ENCODE data around the gene RNF223. TPM values are rescaled to one million over a fixed set of nuclear protein-coding genes. Genes with fewer than 3 reads are reported as not detected.

Gene RNF223
- total and polyA plus RNA-seq, 2 of the 13 experiments (the other 11 are each of a cell fraction or from before 2014, with no cell fraction given), result 0.03 TPM; not detected in 1

DNA sequence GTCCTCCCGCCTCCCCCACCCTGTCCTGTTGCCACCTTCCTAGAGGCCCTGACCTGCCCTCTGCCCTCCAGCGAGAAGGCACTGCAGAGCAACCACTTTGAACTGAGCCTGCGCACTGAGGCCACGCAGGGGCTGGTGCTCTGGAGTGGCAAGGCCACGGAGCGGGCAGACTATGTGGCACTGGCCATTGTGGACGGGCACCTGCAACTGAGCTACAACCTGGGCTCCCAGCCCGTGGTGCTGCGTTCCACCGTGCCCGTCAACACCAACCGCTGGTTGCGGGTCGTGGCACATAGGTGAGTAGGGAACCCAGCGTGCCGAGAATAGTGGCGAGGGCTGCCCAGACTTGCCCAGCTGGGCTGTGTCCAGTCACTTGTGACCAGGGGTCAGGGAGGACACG, 20.4 kb downstream of the RNF223 start:
- WGBS (ENCODE audit: low lambda C conversion rate), result 96% methylated on average over 13 of the region's 18 CpGs
- BruUV-seq (replicated peaks), result no TSS peak
- no peak for DNase-seq (ENCODE audit: low spot score)
- Histone ChIP-seq H4K20me1 (ENCODE audit: insufficient read depth, low read length) (no peaks in the 10 kb centered on the region), H3K27me3 (ENCODE audit: control insufficient read depth in 1 of 2, insufficient read depth in 2 of 2, low read length in 2 of 2) (no peaks in the 10 kb centered on the region), H3K36me3 (replicated peaks in 1 of 2; ENCODE audit: control insufficient read depth in 1 of 2, insufficient read depth in 2 of 2, low read length in 2 of 2) (peaks cover 35 to 37% of the 10 kb centered on the region in 2 experiments; a peak in 4 of 5 replicates), H3K4me2 (ENCODE audit: low read depth, low read length) (no peak overlapping the region), H3K4me1 (ENCODE audit: insufficient read depth, low read length) (peaks cover 10% of the 10 kb centered on the region), H2AFZ (ENCODE audit: low read length) (no peak overlapping the region), H3K4me3 (replicated peaks in 1 of 3; ENCODE audit: insufficient read depth in 1 of 3, low read depth in 2 of 3, low read length in 3 of 3) (no peak overlapping the region), H3K27ac (ENCODE audit: extremely low read length, insufficient read depth, low read length) (no peak overlapping the region), H3K9me3 (ENCODE audit: low read length) (no peaks in the 10 kb centered on the region), H3K9ac (ENCODE audit: insufficient read depth, low read depth, low read length) (no peak overlapping the region), H3K79me2 (ENCODE audit: insufficient read depth, low read length) (no peaks in the 10 kb centered on the region)
- in situ Hi-C loops (cut with HindIII; ENCODE audit: extremely low pct_ligation_motif_present, low pct_unique_long_range_greater_than_20kb), result no loop called here
- intact Hi-C loops (cut with micrococcal nuclease; ENCODE audit: unreplicated experiment), result no loop called here
- no peak for ATAC-seq
- FAIRE-seq, result no peak
- POLR2A ChIA-PET, result no interaction called here
- TF ChIP-seq NR2C2 (CRISPR knock-in tag; IDR thresholded peaks at IDR 0.05; ENCODE audit: borderline replicate concordance) (no peak), HNRNPL (IDR thresholded peaks at IDR 0.05; ENCODE audit: low read depth, low read length) (peak; percentile 58; the same call in 1 of the 2 replicates), ZBTB42 (CRISPR knock-in tag; IDR thresholded peaks at IDR 0.05) (no peak)
- CTCF ChIA-PET (ENCODE audit: low intra/inter-chr PET ratio, low total read pairs), result no interaction called here

GRCh38 chr1:1053022-1053421, 21.1 kb downstream of the RNF223 start:
- Histone ChIP-seq H3K9me3 (ENCODE audit: low read length) (no peaks in the 10 kb centered on the region), H3K4me3 (replicated peaks in 1 of 3; ENCODE audit: insufficient read depth in 1 of 3, low read depth in 2 of 3, low read length in 3 of 3) (no peak overlapping the region), H3K27ac (ENCODE audit: extremely low read length, insufficient read depth, low read length) (no peak overlapping the region), H3K4me2 (ENCODE audit: low read depth, low read length) (no peak overlapping the region), H2AFZ (ENCODE audit: low read length) (no peak overlapping the region), H3K79me2 (ENCODE audit: insufficient read depth, low read length) (no peaks in the 10 kb centered on the region), H3K27me3 (ENCODE audit: control insufficient read depth in 1 of 2, insufficient read depth in 2 of 2, low read length in 2 of 2) (no peaks in the 10 kb centered on the region), H3K4me1 (ENCODE audit: insufficient read depth, low read length) (peaks cover 8% of the 10 kb centered on the region), H3K36me3 (replicated peaks in 1 of 2; ENCODE audit: control insufficient read depth in 1 of 2, insufficient read depth in 2 of 2, low read length in 2 of 2) (peaks cover 35 to 37% of the 10 kb centered on the region in 2 experiments; a peak in 4 of 5 replicates), H3K9ac (ENCODE audit: insufficient read depth, low read depth, low read length) (no peak overlapping the region), H4K20me1 (ENCODE audit: insufficient read depth, low read length) (no peaks in the 10 kb centered on the region)
- no TSS peak for BruUV-seq (replicated peaks)
- in situ Hi-C loops (cut with HindIII; ENCODE audit: extremely low pct_ligation_motif_present, low pct_unique_long_range_greater_than_20kb) (no loop called here), intact Hi-C loops (cut with micrococcal nuclease; ENCODE audit: unreplicated experiment) (no loop called here)
- ChIA-PET CTCF (ENCODE audit: low intra/inter-chr PET ratio, low total read pairs) (no interaction called here), POLR2A (no interaction called here)
- DNase-seq (ENCODE audit: low spot score) (no peak), ATAC-seq (no peak), FAIRE-seq (no peak)
- WGBS (ENCODE audit: low lambda C conversion rate), result 99% methylated on average over 11 of the region's 15 CpGs
- no peak for TF ChIP-seq KMT2A (CRISPR knock-in tag; IDR thresholded peaks at IDR 0.05)
- 0 out of 2 replicates have a peak, but pooled peaks have one; percentile 3 for TF ChIP-seq TARDBP (CRISPR knock-in tag; IDR thresholded peaks at IDR 0.05)
- TF ChIP-seq HNRNPK (IDR thresholded peaks at IDR 0.05; ENCODE audit: low read depth, low read length, poor library complexity, severe bottlenecking), result no peak

All from HepG2 (cell line).